HG02885 (cell line): ENCODE data around the gene DCAF5.

Source experiments
- ATAC-seq: cut with Tn5 transposase; IDR thresholded peaks from one replicate; pipeline ENCODE4 v1.9.1; 2021; ENCODE audit warnings: mild to moderate bottlenecking; ENCODE audit not compliant: unreplicated experiment, poor library complexity

DCAF5 gene

DNA sequence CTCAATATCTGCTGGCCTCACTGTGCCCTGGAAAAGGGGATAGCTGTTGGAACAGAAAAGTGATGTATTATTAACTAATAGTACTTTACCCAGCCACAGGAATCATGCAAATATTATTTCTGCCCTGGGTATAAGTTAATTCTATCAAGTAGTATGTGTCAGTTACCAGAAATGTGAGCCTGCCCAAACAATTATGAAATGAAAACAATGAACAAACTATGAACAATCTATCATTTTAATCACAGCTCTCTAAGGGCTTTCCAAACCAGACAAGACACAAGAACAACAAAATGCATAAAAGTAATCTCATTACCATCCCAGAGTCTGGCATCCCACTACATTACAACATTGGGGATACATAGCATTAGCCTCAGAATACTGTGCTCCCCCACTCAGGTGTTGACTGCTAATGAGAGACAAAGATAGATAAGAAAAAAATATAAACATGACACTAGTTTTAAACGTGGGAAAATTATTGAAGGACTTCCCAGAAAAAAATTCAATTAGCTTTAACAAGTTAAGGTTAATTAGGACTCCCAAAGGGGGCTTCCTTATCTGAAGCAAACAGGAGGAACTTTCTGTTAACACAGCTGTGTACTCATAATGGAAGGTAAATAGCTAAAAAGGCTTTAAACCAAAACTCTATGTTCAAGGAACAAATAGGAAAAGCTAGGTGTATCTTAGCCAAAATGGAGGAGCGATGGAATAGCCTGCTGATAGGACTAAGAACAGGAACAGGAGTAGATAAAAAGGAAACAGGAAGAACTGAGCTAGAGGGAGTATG, 3.3 kb downstream of the DCAF5 start:
- no peak for ATAC-seq

DNA sequence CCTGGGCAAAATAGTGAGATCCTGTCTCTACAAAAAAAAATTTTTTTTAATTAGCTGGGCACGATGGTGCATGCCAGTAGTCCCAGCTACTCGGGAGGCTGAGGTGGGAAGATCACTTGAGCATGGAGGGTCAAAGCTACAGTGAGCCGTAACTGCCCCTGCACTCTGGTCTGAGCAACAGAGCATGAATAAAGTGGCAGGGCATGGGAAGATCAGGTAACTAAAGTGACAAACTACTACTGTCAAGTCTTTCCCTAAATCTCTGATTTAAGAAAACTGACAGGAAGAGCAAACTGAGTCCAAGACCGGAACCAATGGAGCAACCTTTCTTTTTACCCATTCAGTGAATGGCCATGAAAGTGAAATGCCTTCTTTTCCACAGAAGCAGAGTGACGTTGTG, 10.8 kb downstream of the DCAF5 start:
- no peak for ATAC-seq

DNA sequence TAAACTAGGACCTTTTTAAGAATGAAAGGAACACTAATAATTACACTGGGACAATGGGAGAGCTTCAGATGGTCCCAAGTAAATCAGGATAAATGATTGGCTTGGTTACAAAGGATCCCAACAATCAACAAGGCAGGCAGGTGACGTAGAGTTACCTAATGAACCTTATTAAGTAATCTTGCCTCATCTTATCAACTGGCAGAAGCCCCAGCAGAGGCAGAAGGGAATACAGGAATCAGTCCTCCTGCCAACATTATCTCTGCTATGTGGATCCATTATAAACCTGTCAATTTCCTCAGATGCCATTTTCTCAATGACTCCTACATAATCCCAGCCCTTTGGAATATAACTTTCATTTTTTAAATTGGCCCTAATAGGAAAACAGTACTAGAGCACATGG, 11.4 kb downstream of the DCAF5 start:
- ATAC-seq, result no peak

DNA sequence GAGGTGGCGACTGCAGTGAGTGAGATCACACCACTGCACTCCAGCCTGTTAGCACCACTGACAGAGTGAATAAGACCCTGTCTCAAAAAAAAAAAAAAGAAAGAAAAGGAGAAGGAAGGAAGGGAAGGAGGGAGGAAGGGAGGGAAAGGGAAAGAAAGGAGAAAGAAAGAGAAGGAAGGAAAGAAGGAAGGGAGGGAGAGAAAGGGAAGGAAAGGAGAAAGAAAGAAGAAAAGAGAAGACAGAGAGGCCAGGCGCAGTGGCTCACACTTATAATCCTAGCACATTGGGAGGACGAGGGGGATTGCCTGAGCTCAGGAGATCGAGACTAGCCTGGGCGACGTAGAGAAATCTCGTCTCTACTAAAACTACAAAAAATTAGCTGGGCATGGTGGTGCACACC, 13.2 kb downstream of the DCAF5 start:
- no peak for ATAC-seq

DNA sequence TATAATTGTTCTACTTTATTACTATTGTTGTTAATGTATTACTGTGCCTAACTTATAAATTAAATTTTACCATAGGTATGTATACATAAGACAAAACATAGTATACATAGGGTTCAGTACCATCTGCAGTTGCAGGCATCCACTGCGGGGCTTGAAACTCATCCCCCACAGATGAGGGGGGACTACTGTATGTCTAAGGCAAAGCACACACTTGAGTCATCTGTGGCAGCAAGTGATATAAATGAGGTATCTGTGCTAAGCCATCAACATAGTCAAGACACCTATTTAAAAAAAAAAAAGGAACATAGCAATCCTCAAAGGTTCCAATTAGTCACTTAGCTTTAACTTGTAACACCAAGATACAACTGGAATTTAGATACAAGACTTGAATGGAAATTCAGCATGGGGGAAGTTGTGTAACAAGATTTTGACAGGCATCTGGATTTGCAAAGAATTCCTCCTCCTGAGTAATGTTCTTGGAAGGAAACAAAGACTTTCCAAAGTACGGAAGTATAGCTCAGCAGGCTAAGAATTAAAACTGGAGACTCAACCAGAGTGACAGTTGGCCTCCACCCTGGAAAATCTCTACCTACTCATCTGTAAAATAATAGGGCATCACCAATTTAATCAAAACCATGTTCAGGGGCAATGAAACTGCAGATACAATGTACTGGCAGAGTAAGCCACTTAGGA, 14.9 kb downstream of the DCAF5 start:
- ATAC-seq, result no peak

DNA sequence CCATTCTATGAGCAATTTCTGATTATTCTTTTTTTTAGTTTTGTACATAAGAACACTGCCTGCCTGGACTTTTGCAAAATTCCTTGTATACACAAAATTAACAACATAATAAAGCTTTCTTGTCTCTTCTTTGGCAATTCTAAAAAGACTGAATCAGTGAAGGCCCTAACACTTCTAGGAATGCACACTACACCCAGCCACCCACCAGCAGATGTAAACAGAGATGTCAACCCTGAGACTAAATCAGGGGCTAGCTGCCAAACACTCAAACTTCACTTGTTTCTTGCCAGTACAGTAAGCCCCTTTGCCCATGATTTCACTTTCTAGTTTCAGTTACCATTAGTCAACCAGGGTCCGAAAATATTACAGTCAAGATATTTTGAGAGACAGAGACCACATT, 15.5 kb downstream of the DCAF5 start:
- no peak for ATAC-seq

DNA sequence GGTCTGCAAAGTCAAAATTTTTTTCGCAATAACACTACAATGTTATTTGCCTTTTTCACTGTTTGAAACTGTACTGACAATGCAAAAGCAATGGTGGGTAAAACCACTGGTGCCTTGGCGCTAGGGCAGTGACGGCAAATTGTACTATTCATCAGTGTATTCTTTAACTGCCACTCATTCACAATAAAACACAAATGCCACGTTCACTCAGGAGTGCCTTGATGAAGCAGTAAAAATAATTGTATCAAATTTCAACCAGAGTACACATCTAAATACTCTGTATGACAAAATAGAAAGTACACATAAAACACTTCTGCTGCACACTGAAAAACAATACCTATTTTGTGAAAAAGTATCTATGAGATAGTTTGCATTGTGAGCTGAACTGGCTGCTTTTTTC, 17.8 kb downstream of the DCAF5 start:
- no peak for ATAC-seq

DNA sequence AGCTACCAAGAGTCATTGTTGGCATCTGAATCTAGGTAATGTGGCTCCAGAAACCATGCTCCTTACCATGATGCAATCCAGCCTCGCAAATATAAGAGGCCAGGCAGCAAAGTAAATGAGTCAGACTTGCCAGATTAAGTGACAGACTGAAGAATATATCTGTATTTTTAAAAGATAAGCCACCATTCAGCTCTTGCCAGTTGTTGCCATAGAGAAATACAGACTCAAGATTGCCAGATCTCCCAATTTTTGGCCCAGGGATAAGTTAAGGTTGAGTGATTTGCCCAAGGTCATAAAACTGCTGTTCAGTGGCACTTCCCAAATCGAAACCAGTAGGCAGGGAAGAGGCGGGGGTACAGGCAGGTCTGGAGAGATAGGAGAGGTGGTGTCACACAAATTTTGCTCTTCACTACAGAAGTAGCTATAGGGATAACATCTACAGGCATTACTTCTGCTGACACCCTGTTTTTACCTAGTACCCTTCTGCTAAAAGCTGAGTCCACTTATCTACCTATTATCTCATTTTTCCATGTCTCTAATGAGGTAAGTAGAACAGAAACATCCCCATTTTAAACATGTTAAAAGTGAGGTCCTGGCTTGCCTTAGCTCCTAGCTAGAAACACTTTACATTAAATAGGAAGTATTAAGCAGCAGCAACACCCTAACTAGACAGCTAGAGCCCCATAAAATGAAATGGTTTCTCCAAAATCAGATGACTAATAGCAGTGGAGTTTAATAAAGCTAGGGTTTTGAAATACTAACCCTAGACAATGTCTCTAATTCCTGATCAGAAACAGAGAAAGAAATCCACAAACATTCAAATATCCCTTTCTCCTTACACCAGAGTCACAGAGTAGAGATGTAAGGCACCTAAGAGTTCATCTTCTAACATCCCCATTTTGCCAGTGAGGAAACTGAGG, 19.5 kb downstream of the DCAF5 start:
- ATAC-seq, result no peak

DNA sequence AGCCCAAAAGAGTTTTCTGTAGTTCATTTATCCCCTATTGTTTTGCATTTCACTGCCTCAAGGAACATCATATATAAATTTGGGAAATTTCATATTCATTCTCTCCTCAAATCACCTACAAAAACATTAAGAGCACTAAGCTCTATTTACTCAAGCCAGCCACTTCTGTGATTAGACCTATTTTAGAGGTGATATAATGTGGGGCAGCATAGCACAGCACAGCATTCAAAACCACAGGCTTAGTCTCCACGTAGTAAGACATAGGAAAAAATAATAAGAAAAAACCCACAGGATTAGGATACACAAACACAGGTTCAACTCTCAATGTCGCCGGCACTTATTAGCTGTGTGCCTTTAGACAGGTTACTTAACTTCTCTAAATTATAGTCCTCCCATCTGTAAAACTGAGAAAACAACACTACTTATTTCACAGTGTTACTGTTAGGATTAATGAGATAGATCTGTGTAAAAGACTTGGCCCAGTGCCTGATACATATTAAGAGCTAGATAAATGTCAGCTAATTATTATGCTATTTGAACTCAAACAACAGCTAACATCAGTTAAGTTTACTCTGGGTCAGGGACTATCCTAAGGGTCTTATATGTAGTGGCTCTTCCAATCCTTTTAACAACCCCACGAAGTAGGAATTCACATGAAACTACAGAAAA, 20.3 kb downstream of the DCAF5 start:
- no peak for ATAC-seq

DNA sequence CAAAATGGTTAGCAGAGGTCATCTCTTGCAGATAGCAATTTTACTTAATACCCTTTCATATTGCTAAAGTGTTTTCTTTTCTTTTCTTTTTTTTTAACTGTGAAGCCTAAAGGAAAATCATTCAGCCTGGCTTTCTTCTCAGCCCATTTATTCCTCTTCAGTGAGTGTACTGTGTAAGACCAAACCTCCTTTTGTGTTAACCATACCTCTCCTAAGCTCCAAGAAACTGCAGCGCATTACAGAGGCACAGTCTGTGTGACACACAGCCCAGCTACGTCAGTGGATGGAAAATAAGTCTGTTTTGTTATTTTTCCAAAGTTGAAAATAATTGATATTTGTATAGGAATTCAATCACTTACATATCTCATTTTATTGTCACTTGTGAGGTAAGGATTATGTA, 21.7 kb downstream of the DCAF5 start:
- no peak for ATAC-seq

DNA sequence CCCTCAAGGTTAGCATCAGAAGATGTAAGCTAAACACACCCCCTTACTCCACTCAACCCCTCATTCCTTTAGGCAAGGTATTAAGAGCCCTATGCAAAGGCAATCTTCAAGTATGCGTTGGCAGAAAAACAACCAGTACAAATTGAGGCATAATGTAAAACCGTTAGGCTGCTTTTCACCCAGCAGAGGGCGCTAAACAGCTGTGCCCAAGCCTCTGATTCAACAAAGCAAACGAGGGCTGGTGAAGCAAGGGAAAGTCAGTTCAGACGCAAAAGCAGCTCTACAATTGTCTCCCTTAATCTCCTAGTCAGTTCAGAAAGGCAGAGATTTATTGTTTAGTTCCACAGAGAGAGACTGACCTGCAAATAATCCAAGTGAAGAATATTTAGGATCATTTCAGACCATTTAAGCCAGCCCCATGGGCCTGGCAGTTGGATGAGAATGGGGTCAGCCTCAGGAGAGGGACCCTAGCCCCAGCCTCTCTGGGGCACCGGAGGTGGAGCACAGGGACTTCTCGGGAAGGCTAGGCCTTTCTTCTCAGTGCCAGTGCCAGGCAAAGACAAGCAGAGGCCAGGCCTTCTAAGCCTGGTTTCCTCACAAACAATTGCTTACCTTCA, 23.5 kb downstream of the DCAF5 start:
- peak; percentile 66 for ATAC-seq

DNA sequence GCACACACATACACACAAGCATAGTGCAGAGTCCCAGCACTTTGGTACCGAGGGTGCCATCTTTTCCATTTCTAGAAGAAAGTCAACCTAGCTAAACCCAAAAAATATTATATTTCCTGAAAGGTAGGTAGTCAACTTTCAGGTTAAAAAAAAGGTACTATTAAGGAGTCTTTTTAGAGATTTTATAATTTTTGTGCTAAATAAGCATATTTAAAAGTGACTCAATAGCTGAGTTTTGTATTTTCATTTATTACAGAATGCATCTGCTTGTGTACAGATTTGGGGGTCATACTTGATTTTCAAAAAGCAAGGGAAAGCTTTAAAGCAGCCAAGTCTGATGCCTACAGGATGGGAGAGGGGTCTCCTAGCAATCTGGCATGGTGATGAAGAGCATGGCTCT, 34.6 kb downstream of the DCAF5 start:
- ATAC-seq, result no peak

DNA sequence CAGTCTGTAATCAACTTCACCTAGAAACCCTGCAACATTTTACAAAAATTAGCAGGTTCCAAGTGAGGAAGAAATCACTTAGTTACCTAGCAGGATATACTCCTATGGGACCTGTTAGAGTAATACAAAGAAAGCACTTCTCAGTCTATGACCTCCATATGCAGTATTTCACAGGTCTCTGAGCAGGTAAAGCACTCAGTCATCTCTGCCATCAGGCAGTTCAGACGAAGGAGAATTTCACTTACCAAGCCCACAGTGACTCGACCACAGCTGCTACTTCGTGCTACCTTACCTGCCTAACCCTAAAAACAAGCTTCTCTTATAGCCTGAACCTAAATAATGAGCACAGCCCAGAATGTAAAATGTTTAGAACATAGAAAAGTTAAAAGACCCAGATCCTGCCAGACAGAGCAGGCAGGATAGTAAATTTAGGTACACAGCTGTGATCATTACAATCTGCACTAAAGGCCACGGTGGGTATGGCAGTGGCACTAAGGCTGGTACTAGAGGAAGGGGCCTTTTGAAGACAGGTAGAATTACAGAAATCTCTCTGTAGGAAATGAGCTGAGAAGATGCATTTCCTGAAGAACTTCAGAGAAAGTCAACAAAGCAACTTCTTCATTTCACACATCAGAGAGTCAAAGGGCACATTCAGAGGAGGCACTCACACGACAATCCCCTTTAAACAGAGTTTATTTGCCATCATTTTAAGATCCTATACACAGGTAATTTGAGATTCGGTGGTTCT, 35.7 kb downstream of the DCAF5 start:
- ATAC-seq, result no peak

DNA sequence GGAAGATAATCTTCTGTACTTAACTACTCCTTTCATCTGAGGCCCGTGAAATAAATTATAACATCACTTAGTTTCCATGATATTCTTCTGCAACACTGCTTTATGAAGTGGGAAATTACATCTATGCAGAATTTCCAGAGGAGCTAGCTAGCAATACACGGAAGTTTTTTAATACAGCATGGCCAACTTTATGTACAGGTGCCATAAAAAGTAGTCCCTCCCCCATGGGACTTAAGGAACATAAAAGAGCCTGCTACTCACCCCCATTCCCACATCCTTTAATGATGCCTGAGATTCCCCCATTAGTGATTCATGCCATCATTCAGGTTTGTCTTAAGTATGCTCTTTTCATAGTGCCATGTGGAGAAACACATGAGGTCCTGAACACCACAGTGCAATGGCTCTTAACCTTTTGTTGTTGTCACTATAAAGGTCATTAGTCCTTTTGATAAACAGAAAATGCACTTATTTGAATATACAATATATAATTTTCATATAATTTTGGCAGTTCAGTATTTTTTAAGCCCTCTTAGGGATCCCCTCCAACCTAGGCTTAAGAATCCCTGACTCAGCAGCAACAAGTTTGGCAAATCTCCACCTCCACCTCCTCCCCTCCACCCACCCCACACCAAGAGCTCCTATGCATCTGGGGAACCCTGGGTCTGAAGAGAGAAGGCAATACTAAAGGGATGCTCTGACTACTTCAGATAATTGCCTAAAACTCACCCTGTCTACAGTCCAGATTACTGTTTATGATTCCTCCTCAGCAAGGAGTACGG, 37.3 kb downstream of the DCAF5 start:
- no peak for ATAC-seq

DNA sequence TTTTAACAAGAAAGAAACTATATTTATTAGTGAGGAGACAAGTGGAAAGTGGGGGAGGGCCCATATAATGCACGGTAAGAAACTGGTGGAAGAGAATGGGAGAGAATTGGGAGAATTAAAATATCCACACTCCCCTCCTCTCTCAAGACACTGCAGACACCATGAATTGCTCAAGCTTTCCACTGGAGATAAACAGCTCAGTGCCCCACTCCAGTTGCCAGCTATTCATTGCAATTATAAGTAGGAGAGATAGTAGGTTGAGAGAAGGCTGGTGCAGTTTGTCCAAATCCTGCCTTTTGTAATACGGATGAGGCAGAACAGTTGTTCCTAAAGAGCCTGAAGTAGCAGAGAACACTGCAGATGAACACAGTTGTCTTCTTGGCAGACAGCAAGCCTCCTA, 38.2 kb downstream of the DCAF5 start:
- ATAC-seq, result no peak

DNA sequence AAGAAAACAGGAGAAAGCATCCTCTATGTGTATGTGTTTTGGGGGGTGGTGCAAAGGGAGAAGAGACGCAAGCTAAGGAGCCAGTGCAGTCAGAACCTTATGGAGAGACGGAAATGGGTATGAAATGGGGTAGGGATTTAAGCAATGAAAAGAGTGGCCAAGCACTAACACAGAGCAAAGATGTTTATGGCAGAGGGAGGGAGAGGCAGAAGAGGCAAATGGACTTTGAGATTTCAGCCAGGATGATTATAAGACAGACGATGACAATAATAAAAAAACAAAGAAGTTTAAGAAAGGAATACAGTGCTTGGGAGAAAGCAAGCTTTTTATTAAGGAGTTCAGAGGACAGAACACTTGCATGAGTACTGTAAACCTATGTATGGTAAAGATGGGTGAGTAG, 44.6 kb downstream of the DCAF5 start:
- ATAC-seq, result no peak

DNA sequence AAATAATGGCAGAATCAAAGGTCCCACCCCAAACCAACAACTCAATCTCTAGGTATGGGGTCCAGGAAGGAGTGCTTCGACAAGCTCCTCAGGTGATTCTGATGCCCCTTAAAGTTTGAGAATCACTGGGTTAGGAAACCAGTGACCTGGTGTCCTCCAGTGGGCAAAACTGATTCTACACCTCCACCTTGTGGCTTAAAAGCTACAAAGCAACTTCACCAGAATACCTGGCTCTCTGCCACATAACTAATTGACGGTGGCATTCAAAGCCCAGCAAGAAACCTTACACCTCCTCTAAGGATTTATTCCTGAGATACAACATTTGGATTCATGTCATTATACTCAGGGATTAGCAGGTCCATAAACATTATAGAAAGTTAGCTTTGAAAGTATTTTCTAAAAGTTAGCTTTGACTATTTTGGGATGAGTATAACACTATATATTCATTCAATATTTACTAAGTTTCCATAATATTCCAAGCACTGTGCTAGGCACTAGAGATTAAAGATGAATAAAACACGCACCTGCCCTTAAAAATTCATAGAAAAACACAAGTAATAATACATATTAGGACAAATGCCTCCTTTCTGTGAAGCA, 45.4 kb downstream of the DCAF5 start:
- ATAC-seq, result no peak

DNA sequence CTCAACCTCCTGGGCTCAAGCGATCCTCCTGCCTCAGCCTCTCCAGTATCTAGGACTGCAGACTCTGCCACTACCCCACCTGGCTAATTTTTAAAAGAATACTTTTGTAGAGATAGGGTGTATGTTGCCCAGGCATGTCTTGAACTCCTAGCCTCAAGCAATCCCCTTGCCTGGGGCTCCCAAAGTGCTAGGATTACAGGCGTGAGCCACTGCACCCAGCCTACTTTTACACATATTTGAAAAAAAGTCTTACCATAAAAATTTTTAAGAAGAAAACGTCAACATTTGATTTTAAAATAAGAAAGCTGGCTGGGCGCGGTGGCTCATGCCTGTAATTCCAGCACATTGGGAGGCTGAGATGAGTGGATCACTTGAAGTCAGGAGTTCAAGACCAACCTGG, 46.5 kb downstream of the DCAF5 start:
- ATAC-seq, result no peak
